CD4-positive, CD25-positive, alpha-beta regulatory T cell (primary cell): ENCODE results near the gene TOMM20. TPM values are rescaled to one million over a fixed set of nuclear protein-coding genes. Genes with fewer than 3 reads are reported as not detected.
A peak's percentile ranks its signal among the peaks of the same experiment; 100 is the strongest.
"Not testable (repeated sequence)": the region's sequence is repeated elsewhere in the genome, so short reads cannot be mapped to it uniquely, and the experiment has no call there.

Source experiments
- ATAC-seq, 2 donors: fragments of 150-1000 bp; cut with Tn5 transposase; one replicate each; pipeline ENCODE4 v1.10.0; 2021; ENCODE audit warnings: low read depth in 2 of 2, moderate number of reproducible peaks in 2 of 2, moderate library complexity in 1 of 2
- DNase-seq, 3 donors: peaks; one replicate each; pipeline versions ENCODE4 v3.0.0 to v3.0.0-alpha.2; 2012 to 2022; ENCODE audit warnings: mixed read lengths in 1 of 3
- H3K27ac ChIP-seq: one replicate; pipeline ENCODE4 v1.7.0; 2013; ENCODE audit warnings: mild to moderate bottlenecking, low read length; ENCODE audit not compliant: insufficient read depth, poor library complexity, severe bottlenecking
- H3K27me3 ChIP-seq: one replicate; pipeline ENCODE4 v1.7.0; 2013; ENCODE audit warnings: low read length; ENCODE audit not compliant: control insufficient read depth, insufficient read depth
- H3K36me3 ChIP-seq: one replicate; pipeline ENCODE4 v1.7.0; 2013; ENCODE audit warnings: mild to moderate bottlenecking, low read length, moderate library complexity; ENCODE audit not compliant: control insufficient read depth, insufficient read depth
- H3K4me1 ChIP-seq: 2 replicates; pipeline ENCODE4 v1.7.0; 2013; ENCODE audit warnings: mild to moderate bottlenecking, low read length; ENCODE audit not compliant: insufficient read depth, control insufficient read depth, poor library complexity, severe bottlenecking
- H3K4me3 ChIP-seq: one replicate; pipeline ENCODE4 v1.7.0; 2013; ENCODE audit warnings: low read depth, mild to moderate bottlenecking, low read length, moderate library complexity
- H3K9me3 ChIP-seq, 2 experiments: 1 replicate in 1 of 2; 2 replicates in 1 of 2; pipeline ENCODE4 v1.7.0; 2013; ENCODE audit warnings: low read length in 2 of 2, mild to moderate bottlenecking in 1 of 2, moderate library complexity in 1 of 2; ENCODE audit not compliant: control insufficient read depth in 2 of 2
- H3K27ac Mint-ChIP-seq, 3 donors: one replicate each; pipeline ENCODE4 v1.8.0; 2020 to 2022; ENCODE audit warnings: mild to moderate bottlenecking in 3 of 3, mixed read lengths in 3 of 3, moderate library complexity in 2 of 3
- H3K27me3 Mint-ChIP-seq: one replicate; pipeline ENCODE4 v1.8.0; 2022; ENCODE audit warnings: mild to moderate bottlenecking, mixed read lengths
- H3K36me3 Mint-ChIP-seq: one replicate; pipeline ENCODE4 v1.8.0; 2020; ENCODE audit warnings: mixed read lengths
- H3K4me1 Mint-ChIP-seq, 4 donors: one replicate each; pipeline ENCODE4 v1.8.0; 2020 to 2022; ENCODE audit warnings: mixed read lengths in 4 of 4, mild to moderate bottlenecking in 1 of 4
- H3K4me3 Mint-ChIP-seq, 4 donors: one replicate each; pipeline ENCODE4 v1.8.0; 2020 to 2022; ENCODE audit warnings: mild to moderate bottlenecking in 4 of 4, mixed read lengths in 4 of 4, moderate library complexity in 3 of 4
- H3K9me3 Mint-ChIP-seq, 7 donors: one replicate each; pipeline ENCODE4 v1.8.0; 2020 to 2022; ENCODE audit warnings: mixed read lengths in 7 of 7, mild to moderate bottlenecking in 3 of 7, moderate library complexity in 2 of 7
- polyA plus RNA-seq, 4 donors: library from polyadenylated mRNA; unstranded; fragments of 300-500 nt; fragmentation: Illumina TruSeq; gene quantifications; one replicate each; pipeline ENCODE4 v1.2.3, GENCODE V29; 2021
- total RNA-seq: library from RNA; stranded (reverse); gene quantifications from one replicate; pipeline ENCODE4 v1.2.3, GENCODE V29; 2022

TOMM20 gene
- total and polyA plus RNA-seq, 5 donors from 2014 or later, result 50.5 to 102 (median 59.1) TPM

DNA sequence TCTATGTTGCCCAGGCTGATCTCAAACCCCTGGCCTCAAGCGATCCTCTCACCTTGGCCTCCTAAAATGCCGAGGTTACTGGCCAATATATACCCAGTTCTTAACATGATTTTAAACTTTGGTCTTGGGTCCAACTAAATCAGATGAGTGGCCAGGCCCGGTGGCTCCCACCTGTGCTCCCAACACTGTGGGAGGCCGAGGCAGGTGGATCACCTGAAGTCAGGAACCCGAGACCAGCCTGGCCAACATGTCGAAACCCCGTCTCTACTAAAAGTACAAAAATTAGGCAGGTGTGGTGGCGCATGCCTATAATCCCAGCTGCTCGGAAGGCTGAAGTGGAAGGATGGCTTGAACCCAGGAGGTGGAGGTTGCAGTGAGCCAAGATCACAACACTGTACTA is 29.6 kb downstream of the TOMM20 start:
- Histone ChIP-seq H3K27ac (no peak overlapping the region), H3K27me3 (peaks cover 1% of the 10 kb centered on the region), H3K9me3 (no peaks in the 10 kb centered on the region), H3K4me3 (no peak overlapping the region), H3K36me3 (no peaks in the 10 kb centered on the region), H3K4me1 (peaks cover 7% of the 10 kb centered on the region)
- Mint-ChIP-seq H3K36me3 (peaks cover 3% of the 10 kb centered on the region), H3K9me3 (no peaks in the 10 kb centered on the region), H3K4me1 (peaks cover 2 to 16% (median 4%) of the 10 kb centered on the region in 4 donors), H3K27me3 (peaks cover 2% of the 10 kb centered on the region), H3K27ac (no peak overlapping the region), H3K4me3 (no peak overlapping the region)
- ATAC-seq, result no peak
- DNase-seq, result no peak

DNA sequence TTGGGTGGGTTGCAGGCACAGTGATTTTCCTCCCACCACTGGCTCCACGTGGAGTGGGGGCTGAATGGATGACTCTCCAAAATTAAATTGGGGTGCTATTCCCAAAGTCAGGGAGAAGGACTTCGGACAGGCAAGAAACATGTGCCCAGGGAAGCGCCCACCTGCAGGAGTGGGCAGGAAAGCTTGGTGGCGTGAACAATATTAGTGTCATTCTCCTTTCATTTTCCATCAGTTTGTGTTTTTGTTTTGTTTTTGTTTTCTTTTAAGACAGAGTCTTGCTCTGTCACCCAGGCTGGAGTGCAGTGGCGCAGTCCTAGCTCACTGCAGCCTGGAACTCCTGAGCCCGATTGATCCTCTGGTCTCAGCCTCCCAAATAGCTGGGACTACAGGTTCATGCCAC is 30.1 kb downstream of the TOMM20 start:
- ATAC-seq (no peak), DNase-seq (no peak)
- peaks cover 5 to 16% (median 6%) of the 10 kb centered on the region in 4 donors for H3K4me1 Mint-ChIP-seq
- no peak overlapping the region for H3K4me3 ChIP-seq
- H3K36me3 ChIP-seq, result no peaks in the 10 kb centered on the region
- no peaks in the 10 kb centered on the region for H3K9me3 Mint-ChIP-seq
- peaks cover 3% of the 10 kb centered on the region for H3K36me3 Mint-ChIP-seq
- H3K27ac Mint-ChIP-seq, result peak overlapping the region in 1 of 3 donors; percentile 69
- H3K27me3 ChIP-seq, result peaks cover 1% of the 10 kb centered on the region
- H3K4me3 Mint-ChIP-seq, result no peak overlapping the region
- peaks cover 7% of the 10 kb centered on the region for H3K4me1 ChIP-seq
- H3K27me3 Mint-ChIP-seq, result peaks cover 7% of the 10 kb centered on the region
- H3K27ac ChIP-seq, result no peak overlapping the region
- H3K9me3 ChIP-seq, result no peaks in the 10 kb centered on the region

DNA sequence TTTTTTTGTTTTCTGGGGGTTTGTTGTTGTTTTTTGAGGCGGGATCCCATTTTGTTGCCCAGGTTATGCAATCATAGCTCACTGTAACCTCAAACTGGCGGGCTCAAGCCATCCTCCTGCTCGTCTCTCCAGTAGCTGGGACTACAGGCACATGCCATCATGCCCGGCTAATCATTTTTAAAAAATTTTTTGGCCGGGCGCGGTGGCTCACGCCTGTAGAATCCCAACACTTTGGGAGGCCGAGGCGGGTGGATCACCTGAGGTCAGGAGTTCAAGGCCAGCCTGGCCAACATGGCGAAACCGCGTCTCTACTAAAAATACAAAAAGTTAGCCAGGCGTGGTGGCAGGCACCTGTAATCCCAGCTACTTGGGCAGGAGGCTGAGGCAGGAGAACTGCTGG is 31.1 kb downstream of the TOMM20 start:
- not testable (repeated sequence) for H3K36me3 Mint-ChIP-seq, H3K9me3 ChIP-seq, H3K4me1 ChIP-seq, H3K36me3 ChIP-seq, H3K27me3 Mint-ChIP-seq, ATAC-seq, H3K9me3 Mint-ChIP-seq, H3K4me3 ChIP-seq, H3K27ac ChIP-seq, H3K27ac Mint-ChIP-seq, H3K27me3 ChIP-seq, DNase-seq, H3K4me3 Mint-ChIP-seq
- peaks cover 5 to 13% (median 6%) of the 10 kb centered on the region in 4 donors for H3K4me1 Mint-ChIP-seq

DNA sequence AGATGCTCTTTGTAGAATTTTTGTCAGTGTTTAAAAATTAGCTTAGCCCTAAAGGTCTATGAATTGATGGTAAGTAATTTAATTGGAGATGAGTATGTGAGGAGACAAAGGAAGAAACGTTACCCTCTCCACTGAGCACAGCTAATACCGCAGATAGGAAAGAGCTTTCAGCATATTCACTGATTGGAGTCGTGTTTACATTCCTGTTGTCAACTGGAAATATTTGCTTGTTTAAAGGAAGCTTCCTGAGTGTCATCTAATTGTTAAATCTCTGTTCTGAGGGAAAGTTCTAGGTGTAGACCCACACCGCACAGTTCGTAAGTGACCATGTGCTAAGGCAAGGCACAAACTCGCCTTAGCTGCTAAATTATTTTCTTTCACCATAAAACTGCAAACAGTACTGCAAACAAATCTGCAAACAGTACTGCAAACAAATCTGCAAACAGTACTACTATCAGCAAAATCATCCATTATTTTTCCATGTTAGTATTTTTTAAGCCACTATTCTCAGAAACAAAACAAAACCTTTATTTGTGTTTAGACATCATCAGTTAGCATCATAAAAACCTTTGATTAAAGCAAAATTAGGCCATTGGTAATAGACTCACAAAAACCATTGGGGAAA is 32.6 kb downstream of the TOMM20 start:
- peaks cover 8% of the 10 kb centered on the region for H3K27me3 Mint-ChIP-seq
- Histone ChIP-seq H3K27ac (no peak overlapping the region), H3K36me3 (no peaks in the 10 kb centered on the region), H3K9me3 (no peaks in the 10 kb centered on the region), H3K4me1 (peaks cover 6% of the 10 kb centered on the region), H3K4me3 (no peak overlapping the region), H3K27me3 (peaks cover 1% of the 10 kb centered on the region)
- no peaks in the 10 kb centered on the region for H3K36me3 Mint-ChIP-seq
- H3K4me1 Mint-ChIP-seq, result peaks cover 5 to 9% (median 6%) of the 10 kb centered on the region in 4 donors
- ATAC-seq (no peak), DNase-seq (no peak)
- no peaks in the 10 kb centered on the region for H3K9me3 Mint-ChIP-seq
- H3K4me3 Mint-ChIP-seq, result no peak overlapping the region
- H3K27ac Mint-ChIP-seq, result peak overlapping the region in 2 of 3 donors; percentile 16 to 54

DNA sequence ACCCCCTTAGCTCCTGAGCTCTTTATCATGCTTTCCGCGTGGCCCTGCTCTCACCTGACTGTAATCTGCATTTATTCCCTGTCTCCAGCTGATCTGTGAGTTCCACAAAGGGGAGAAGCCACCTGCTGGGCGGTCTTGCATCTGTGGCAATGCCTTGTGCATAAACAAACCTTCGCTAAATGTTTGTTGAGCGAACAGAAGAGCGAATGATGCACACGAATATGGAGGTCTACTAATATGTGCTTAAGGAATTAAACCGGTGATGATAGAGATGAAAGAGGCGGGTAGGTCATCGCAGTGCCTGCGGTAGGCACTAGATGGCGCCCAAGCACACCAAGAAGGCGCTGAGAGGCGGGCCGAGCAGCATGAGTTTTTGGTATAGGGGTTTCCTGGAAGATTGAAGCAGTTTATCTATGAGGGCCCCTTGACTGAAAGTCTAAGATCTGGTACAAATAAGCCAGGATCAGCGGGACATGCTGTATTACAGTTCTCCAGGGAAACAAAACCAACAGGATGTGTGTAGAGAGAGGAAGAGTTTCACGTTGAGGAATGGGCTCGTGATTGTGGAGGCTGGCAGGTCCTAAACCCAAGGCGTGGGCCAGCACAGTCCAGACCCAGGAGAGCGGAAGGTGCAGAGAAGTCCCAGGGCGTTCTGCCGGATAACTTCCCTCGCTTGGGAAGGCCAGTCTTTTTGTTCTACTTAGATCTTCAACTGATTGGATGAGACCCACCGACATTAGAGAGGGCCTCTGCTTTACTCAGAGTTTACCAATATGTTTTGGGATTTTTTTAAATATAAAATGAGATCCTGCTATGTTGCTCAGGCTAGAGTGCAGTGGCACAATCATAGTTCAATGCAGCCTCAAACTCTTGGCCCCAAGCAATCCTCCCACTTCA is 34.7 kb downstream of the TOMM20 start:
- Histone ChIP-seq H3K27me3 (peaks cover 1% of the 10 kb centered on the region), H3K27ac (no peak overlapping the region), H3K36me3 (no peaks in the 10 kb centered on the region), H3K9me3 (no peaks in the 10 kb centered on the region), H3K4me3 (no peak overlapping the region), H3K4me1 (peaks cover 6% of the 10 kb centered on the region)
- peak overlapping the region in 1 of 3 donors; percentile 97 for H3K27ac Mint-ChIP-seq
- peaks cover 5 to 8% (median 6%) of the 10 kb centered on the region in 4 donors for H3K4me1 Mint-ChIP-seq
- ATAC-seq (peak; percentile 93 to 95), DNase-seq (peak; percentile 65 to 84 (median 81))
- no peaks in the 10 kb centered on the region for H3K36me3 Mint-ChIP-seq
- no peak overlapping the region for H3K4me3 Mint-ChIP-seq
- H3K9me3 Mint-ChIP-seq, result no peaks in the 10 kb centered on the region
- H3K27me3 Mint-ChIP-seq, result peaks cover 13% of the 10 kb centered on the region

DNA sequence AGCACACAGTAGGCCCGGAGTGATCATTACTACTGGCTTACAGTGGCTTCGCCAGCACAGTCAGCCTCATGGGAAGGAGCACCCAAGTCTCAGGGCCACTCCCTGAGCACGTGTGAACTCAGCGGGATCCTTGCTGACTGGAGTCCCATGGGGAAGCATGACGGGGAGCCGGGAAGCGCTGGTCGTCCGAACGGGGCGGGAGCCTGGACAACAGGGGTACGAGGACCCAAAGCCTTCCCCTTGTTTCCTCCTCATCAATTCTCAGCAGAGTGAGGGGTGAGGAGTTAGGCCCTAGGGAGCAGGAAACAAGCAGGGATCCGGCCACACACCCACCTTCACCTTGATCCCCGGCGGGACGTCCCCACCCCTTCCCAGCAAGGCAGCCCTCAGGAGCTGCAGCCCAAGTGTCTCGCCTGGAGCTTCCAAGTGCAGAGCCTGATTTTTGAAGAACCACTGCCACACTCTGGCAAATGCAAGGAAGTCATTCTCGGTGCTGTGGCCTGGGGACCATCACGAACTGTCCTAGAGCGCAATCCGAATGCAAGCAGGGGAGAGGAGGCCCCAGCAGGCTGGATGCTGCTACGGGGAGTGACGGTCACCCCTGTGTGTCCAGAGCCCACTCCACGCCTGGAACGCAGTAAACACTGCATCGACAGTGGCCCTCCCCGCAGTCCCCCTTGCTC is 35.5 kb downstream of the TOMM20 start:
- H3K4me1 ChIP-seq, result peaks cover 6% of the 10 kb centered on the region
- ATAC-seq (no peak), DNase-seq (no peak)
- peaks cover 1% of the 10 kb centered on the region for H3K27me3 ChIP-seq
- Mint-ChIP-seq H3K27me3 (peaks cover 13% of the 10 kb centered on the region), H3K4me3 (peak overlapping the region in 1 of 4 donors; percentile 43), H3K36me3 (no peaks in the 10 kb centered on the region), H3K4me1 (peaks cover 5 to 8% (median 6%) of the 10 kb centered on the region in 4 donors), H3K9me3 (no peaks in the 10 kb centered on the region), H3K27ac (no peak overlapping the region)
- H3K27ac ChIP-seq, result no peak overlapping the region
- no peaks in the 10 kb centered on the region for H3K36me3 ChIP-seq
- no peaks in the 10 kb centered on the region for H3K9me3 ChIP-seq
- H3K4me3 ChIP-seq, result no peak overlapping the region

DNA sequence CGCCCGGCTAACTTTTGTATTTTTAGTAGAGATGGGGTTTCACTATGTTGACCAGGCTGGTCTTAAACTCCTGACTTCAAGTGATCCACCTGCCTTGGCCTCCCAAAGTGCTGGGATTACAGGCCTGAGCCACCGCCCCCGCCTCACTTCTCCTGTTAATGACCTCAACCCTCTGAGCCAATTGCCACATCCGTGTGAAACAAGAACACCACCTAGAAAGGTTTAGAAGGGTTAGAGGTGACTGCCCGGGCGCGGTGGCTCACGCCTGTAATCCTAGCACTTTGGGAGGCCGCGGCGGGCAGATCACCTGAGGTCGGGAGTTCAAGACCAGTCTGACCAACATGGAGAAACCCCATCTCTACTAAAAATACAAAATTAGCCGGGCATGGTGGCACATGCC is 36.2 kb downstream of the TOMM20 start:
- not testable (repeated sequence) for H3K4me3 Mint-ChIP-seq, ATAC-seq, H3K4me1 ChIP-seq, H3K4me1 Mint-ChIP-seq, H3K9me3 Mint-ChIP-seq, H3K27me3 ChIP-seq, DNase-seq, H3K4me3 ChIP-seq, H3K27ac ChIP-seq, H3K27ac Mint-ChIP-seq, H3K36me3 Mint-ChIP-seq, H3K36me3 ChIP-seq, H3K9me3 ChIP-seq
- H3K27me3 Mint-ChIP-seq, result peaks cover 13% of the 10 kb centered on the region
